HepG2 (cell line): ENCODE data around the gene ARPC1B. TPM values are rescaled to one million over a fixed set of nuclear protein-coding genes. Genes with fewer than 3 reads are reported as not detected.

Source experiments
- HMG20B ChIP-seq: conservative IDR thresholded peaks from 2 replicates; pipeline ENCODE4 v1.6.1; 2016; ENCODE audit warnings: missing genetic modification reagents, missing compliant biosample characterization
- HNRNPK ChIP-seq: fragments of 200-400 bp; formaldehyde crosslinking; IDR thresholded peaks from 2 replicates; pipeline ENCODE4 v1.6.1; 2018; ENCODE audit warnings: low read length, low read depth, moderate library complexity, mild to moderate bottlenecking; ENCODE audit not compliant: poor library complexity, severe bottlenecking
- HNRNPL ChIP-seq: fragments of 200-400 bp; formaldehyde crosslinking; IDR thresholded peaks from 2 replicates; pipeline ENCODE4 v1.6.1; 2017; ENCODE audit warnings: mild to moderate bottlenecking, low read depth, low read length
- MTA3 ChIP-seq: sonication (generic); formaldehyde crosslinking; IDR thresholded peaks from 2 replicates; pipeline ENCODE4 v1.4.0; 2020; ENCODE audit warnings: missing genetic modification reagents
- NFATC3 ChIP-seq: sonication (generic); formaldehyde crosslinking; IDR thresholded peaks from 2 replicates; pipeline ENCODE4 v1.5.1; 2020; ENCODE audit warnings: mild to moderate bottlenecking, missing genetic modification reagents
- PITX1 ChIP-seq: sonication (generic); formaldehyde crosslinking; IDR thresholded peaks from 2 replicates; pipeline ENCODE4 v1.5.1; 2020; ENCODE audit warnings: mild to moderate bottlenecking, missing genetic modification reagents
- PPARG ChIP-seq: conservative IDR thresholded peaks from 2 replicates; pipeline ENCODE4 v1.6.1; 2016; ENCODE audit warnings: missing biosample characterization, missing genetic modification reagents
- SALL2 ChIP-seq: sonication (generic); formaldehyde crosslinking; IDR thresholded peaks from 2 replicates; pipeline ENCODE4 v1.8.1; 2023; ENCODE audit warnings: mild to moderate bottlenecking, missing genetic modification reagents, inconsistent platforms
- SIX4 ChIP-seq: sonication (generic); formaldehyde crosslinking; IDR thresholded peaks from 2 replicates; pipeline ENCODE4 v1.4.0; 2020; ENCODE audit warnings: missing genetic modification reagents
- STAT5B ChIP-seq: sonication (generic); formaldehyde crosslinking; IDR thresholded peaks from 2 replicates; pipeline ENCODE4 v1.4.0; 2020; ENCODE audit warnings: missing genetic modification reagents
- TEAD3 ChIP-seq: optimal IDR thresholded peaks from 2 replicates; pipeline ENCODE3; 2016; ENCODE audit warnings: borderline replicate concordance
- THAP11 ChIP-seq: IDR thresholded peaks from 2 replicates; pipeline ENCODE4 v1.6.1; 2016; ENCODE audit warnings: missing biosample characterization, missing genetic modification reagents
- ZC3H4 ChIP-seq: sonication (generic); formaldehyde crosslinking; IDR thresholded peaks from 2 replicates; pipeline ENCODE4 v1.4.0; 2020; ENCODE audit warnings: missing genetic modification reagents, borderline replicate concordance
- ZNF253 ChIP-seq: sonication (generic); formaldehyde crosslinking; IDR thresholded peaks from 2 replicates; pipeline ENCODE4 v1.8.0; 2022; ENCODE audit warnings: mild to moderate bottlenecking, missing genetic modification reagents, borderline replicate concordance
- ZNF350 ChIP-seq: sonication (generic); formaldehyde crosslinking; IDR thresholded peaks from 2 replicates; pipeline ENCODE4 v1.4.0; 2020; ENCODE audit warnings: mild to moderate bottlenecking, low read depth, missing genetic modification reagents, borderline replicate concordance
- ZNF510 ChIP-seq: sonication (generic); formaldehyde crosslinking; IDR thresholded peaks from 2 replicates; pipeline ENCODE4 v1.4.0; 2020; ENCODE audit warnings: low read depth, mild to moderate bottlenecking, missing genetic modification reagents
- ZNF720 ChIP-seq: sonication (generic); formaldehyde crosslinking; IDR thresholded peaks from 2 replicates; pipeline ENCODE4 v1.4.0; 2020; ENCODE audit warnings: missing genetic modification reagents
- ZNF770 ChIP-seq: sonication (generic); formaldehyde crosslinking; IDR thresholded peaks from 2 replicates; pipeline ENCODE4 v1.5.0; 2020; ENCODE audit warnings: mild to moderate bottlenecking, missing genetic modification reagents
- ZNF772 ChIP-seq: sonication (generic); formaldehyde crosslinking; IDR thresholded peaks from 2 replicates; pipeline ENCODE4 v1.5.0; 2020; ENCODE audit warnings: mild to moderate bottlenecking, missing genetic modification reagents
- ZNF777 ChIP-seq: sonication (generic); formaldehyde crosslinking; IDR thresholded peaks from 2 replicates; pipeline ENCODE4 v1.4.0; 2020; ENCODE audit warnings: missing genetic modification reagents
- ZNF878 ChIP-seq: sonication (generic); formaldehyde crosslinking; IDR thresholded peaks from 2 replicates; pipeline ENCODE4 v1.8.1; 2023; ENCODE audit warnings: mild to moderate bottlenecking, missing genetic modification reagents, moderate library complexity
- polyA plus RNA-seq, 8 experiments: library from polyadenylated mRNA; depleted of rRNA in 3 of 8; stranded (reverse) in 7 of 8; unstranded in 1 of 8; fragments of >200 nt; fragmentation: Illumina TruSeq in 4 of 8; extraction: Trizol in 4 of 8; gene quantifications; 2 replicates each; pipeline versions ENCODE4 v1.2.1 to v1.2.3, GENCODE V29; 2011 to 2016; ENCODE audit warnings: low read depth in 4 of 8, missing spikeins in 1 of 8, mixed read lengths in 1 of 8; ENCODE audit not compliant: insufficient read depth in 1 of 8
- total RNA-seq, 5 experiments: library from RNA; depleted of rRNA; stranded (reverse); fragments of >200 nt; fragmentation: Illumina TruSeq; extraction: Trizol; gene quantifications; 2 replicates each; pipeline ENCODE4 v1.2.3, GENCODE V29; 2016; ENCODE audit warnings: low read depth in 1 of 5
- TF ChIP-seq, protein P1 (sequence below): sonication (generic); formaldehyde crosslinking; IDR thresholded peaks from 2 replicates; pipeline ENCODE4 v1.9.0; 2021; ENCODE audit warnings: missing genetic modification reagents, borderline replicate concordance
- TF ChIP-seq, protein P2 (sequence below): sonication (generic); formaldehyde crosslinking; IDR thresholded peaks from 2 replicates; pipeline ENCODE4 v1.4.0; 2020; ENCODE audit warnings: mild to moderate bottlenecking, missing genetic modification reagents
- TF ChIP-seq, protein P3 (sequence below): sonication (generic); formaldehyde crosslinking; IDR thresholded peaks from 2 replicates; pipeline ENCODE4 v1.8.1; 2023; ENCODE audit warnings: missing genetic modification reagents, mild to moderate bottlenecking, borderline replicate concordance

The ARPC1B gene
- total and polyA plus RNA-seq, 2 of the 13 experiments (the other 11 are each of a cell fraction or from before 2014, with no cell fraction given), result 72.9 to 89.1 TPM

DNA sequence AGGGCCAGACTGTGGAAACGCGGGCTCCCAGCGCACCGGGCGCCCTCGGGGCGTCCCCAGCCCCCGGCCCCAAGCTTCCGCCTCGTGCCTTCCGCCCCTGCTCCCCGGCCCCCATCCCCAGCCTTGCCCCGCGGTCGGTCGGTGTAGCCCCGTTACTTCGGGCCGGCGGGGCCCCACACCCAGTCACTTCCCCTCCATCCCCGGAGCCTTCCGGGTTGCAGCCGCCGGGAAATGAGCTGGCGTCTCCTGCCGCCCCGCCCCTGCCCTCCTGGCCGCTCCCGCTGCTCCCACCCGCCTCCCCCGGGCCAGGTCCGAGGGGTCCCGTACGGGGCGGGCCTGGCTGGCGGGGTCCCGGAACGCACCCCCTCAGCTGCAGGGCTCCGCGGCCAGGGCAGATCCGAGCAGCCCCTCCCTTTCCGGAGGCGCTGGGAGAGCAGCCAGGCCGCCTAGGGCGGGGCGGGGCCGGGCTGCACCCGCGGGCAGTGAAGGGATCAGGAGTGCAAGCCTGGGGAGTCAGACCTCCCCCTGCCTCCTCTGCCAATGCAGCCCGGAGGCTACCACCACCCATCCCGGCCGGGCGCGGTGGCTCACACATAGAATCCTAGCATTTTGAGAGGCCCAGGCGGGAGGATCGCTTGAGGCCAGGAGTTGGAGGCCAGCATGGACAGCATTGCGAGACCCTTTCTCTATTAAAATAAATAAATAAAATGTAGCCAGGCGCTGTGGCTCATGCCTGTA is 709 bp downstream of the ARPC1B start (continued):
- TF ChIP-seq ZC3H4 (CRISPR knock-in tag) (no peak), SIX4 (CRISPR knock-in tag) (no peak), TEAD3 (CRISPR knock-in tag) (peak; percentile 43), ZNF350 (no peak), ZNF770 (CRISPR knock-in tag) (peak; percentile 99), HMG20B (CRISPR knock-in tag) (no peak), ZNF777 (CRISPR knock-in tag) (no peak), ZNF720 (CRISPR knock-in tag) (no peak), ZNF253 (CRISPR knock-in tag) (no peak), PITX1 (CRISPR knock-in tag) (0 out of 2 replicates have a peak, but pooled peaks have one; percentile 18), NFATC3 (CRISPR knock-in tag) (no peak), ZNF878 (CRISPR knock-in tag) (no peak), ZNF772 (peak; percentile 73; the same call in 1 of the 2 replicates), PPARG (CRISPR knock-in tag) (peak; percentile 19; the same call in 1 of the 2 replicates), HNRNPK (peak; percentile 27), SALL2 (CRISPR knock-in tag) (no peak), THAP11 (CRISPR knock-in tag) (peak; percentile 56), MTA3 (CRISPR knock-in tag) (no peak), HNRNPL (0 out of 2 replicates have a peak, but pooled peaks have one; percentile 47), ZNF510 (CRISPR knock-in tag) (no peak), STAT5B (CRISPR knock-in tag) (no peak)
- TF ChIP-seq, protein P1, sequence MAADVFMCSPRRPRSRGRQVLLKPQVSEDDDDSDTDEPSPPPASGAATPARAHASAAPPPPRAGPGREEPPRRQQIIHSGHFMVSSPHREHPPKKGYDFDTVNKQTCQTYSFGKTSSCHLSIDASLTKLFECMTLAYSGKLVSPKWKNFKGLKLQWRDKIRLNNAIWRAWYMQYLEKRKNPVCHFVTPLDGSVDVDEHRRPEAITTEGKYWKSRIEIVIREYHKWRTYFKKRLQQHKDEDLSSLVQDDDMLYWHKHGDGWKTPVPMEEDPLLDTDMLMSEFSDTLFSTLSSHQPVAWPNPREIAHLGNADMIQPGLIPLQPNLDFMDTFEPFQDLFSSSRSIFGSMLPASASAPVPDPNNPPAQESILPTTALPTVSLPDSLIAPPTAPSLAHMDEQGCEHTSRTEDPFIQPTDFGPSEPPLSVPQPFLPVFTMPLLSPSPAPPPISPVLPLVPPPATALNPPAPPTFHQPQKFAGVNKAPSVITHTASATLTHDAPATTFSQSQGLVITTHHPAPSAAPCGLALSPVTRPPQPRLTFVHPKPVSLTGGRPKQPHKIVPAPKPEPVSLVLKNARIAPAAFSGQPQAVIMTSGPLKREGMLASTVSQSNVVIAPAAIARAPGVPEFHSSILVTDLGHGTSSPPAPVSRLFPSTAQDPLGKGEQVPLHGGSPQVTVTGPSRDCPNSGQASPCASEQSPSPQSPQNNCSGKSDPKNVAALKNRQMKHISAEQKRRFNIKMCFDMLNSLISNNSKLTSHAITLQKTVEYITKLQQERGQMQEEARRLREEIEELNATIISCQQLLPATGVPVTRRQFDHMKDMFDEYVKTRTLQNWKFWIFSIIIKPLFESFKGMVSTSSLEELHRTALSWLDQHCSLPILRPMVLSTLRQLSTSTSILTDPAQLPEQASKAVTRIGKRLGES (CRISPR knock-in tag), result no peak
- TF ChIP-seq, protein P2, sequence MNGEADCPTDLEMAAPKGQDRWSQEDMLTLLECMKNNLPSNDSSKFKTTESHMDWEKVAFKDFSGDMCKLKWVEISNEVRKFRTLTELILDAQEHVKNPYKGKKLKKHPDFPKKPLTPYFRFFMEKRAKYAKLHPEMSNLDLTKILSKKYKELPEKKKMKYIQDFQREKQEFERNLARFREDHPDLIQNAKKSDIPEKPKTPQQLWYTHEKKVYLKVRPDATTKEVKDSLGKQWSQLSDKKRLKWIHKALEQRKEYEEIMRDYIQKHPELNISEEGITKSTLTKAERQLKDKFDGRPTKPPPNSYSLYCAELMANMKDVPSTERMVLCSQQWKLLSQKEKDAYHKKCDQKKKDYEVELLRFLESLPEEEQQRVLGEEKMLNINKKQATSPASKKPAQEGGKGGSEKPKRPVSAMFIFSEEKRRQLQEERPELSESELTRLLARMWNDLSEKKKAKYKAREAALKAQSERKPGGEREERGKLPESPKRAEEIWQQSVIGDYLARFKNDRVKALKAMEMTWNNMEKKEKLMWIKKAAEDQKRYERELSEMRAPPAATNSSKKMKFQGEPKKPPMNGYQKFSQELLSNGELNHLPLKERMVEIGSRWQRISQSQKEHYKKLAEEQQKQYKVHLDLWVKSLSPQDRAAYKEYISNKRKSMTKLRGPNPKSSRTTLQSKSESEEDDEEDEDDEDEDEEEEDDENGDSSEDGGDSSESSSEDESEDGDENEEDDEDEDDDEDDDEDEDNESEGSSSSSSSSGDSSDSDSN (CRISPR knock-in tag), result peak; percentile 60
- TF ChIP-seq, protein P3, sequence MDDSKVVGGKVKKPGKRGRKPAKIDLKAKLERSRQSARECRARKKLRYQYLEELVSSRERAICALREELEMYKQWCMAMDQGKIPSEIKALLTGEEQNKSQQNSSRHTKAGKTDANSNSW (CRISPR knock-in tag), result no peak
